Left ventricle myocardium superior (tissue), 1 donor: ENCODE measurements around the gene PRAC1. TPM values are rescaled to one million over a fixed set of nuclear protein-coding genes. Genes with fewer than 3 reads are reported as not detected.

Source experiments
- microRNA-seq: library from miRNA; unstranded; fragments of <30 nt; microRNA quantifications from one replicate; pipeline ENCODE4 v1.2.0, GENCODE V29; 2020; ENCODE audit warnings: borderline number of aligned reads
- total RNA-seq: library from RNA; stranded (reverse); fragmentation: NEBNext Ultra II Directional; extraction: Animal tissue kit (Norgen Biotek cat#: 25700); gene quantifications from one replicate; pipeline ENCODE4 v1.2.1, GENCODE V29; 2021
- donor health status: DM: no; HTN: yes; CAD: no; lungs with severe emphysema.

PRAC1 gene
- total RNA-seq, 1 donor from 2014 or later: not detected

Small RNAs within 50 kb of the gene (microRNA-seq; reads per million reads assigned to microRNA genes)
- not detected for gene MIR3185

Other genes with a start within 250 kb of the PRAC1 start
- not detected for gene HOXB1, start 191.5 kb downstream of the PRAC1 start, total RNA-seq
- gene HOXB2, start 177.4 kb downstream of the PRAC1 start, total RNA-seq: 2.8 TPM
- 0.79 TPM for gene HOXB4, start 144.2 kb downstream of the PRAC1 start, total RNA-seq
- 2.7 TPM for gene HOXB3, start 132.3 kb downstream of the PRAC1 start, total RNA-seq
- gene HOXB5, start 128.7 kb downstream of the PRAC1 start, total RNA-seq: not detected
- gene HOXB6, start 117.5 kb downstream of the PRAC1 start, total RNA-seq: 0.20 TPM
- gene HOXB7, start 111.5 kb downstream of the PRAC1 start, total RNA-seq: 0.30 TPM
- gene HOXB8, start 107.2 kb downstream of the PRAC1 start, total RNA-seq: not detected
- not detected for gene HOXB9, start 96.2 kb downstream of the PRAC1 start, total RNA-seq
- not detected for gene PRAC2, start 667 bp upstream of the PRAC1 start, total RNA-seq
- not detected for gene HOXB13, start 6.2 kb upstream of the PRAC1 start, total RNA-seq
- not detected for gene TTLL6, start 94.7 kb upstream of the PRAC1 start, total RNA-seq
- 330 TPM for gene CALCOCO2, start 108.5 kb upstream of the PRAC1 start, total RNA-seq
- gene ATP5MC1, start 170.3 kb upstream of the PRAC1 start, total RNA-seq: 513 TPM
- gene UBE2Z, start 185.9 kb upstream of the PRAC1 start, total RNA-seq: 35.5 TPM
- 109 TPM for gene SNF8, start 222.3 kb upstream of the PRAC1 start, total RNA-seq
- gene GIP, start 246.1 kb upstream of the PRAC1 start, total RNA-seq: not detected